HepG2 (cell line): Measurements from ENCODE around the gene TXNL4A. TPM values are rescaled to one million over a fixed set of nuclear protein-coding genes. Genes with fewer than 3 reads are reported as not detected.

Source experiments
- ATAC-seq: fragments of 200-7000 bp; cut with Tn5 transposase; 3 replicates; pipeline ENCODE4 v1.9.1; 2020; ENCODE audit warnings: mild to moderate bottlenecking, moderate library complexity
- BruUV-seq: library from RNA; stranded (reverse); fragments of 400-500 nt; replicated peaks from 2 replicates; lab custom pipeline; 2021; lab: Mats Ljungman, UMichigan
- CTCF ChIA-PET: fragments of 300-600 bp; formaldehyde crosslinking; extraction: SDS; loops from one replicate; lab custom pipeline; 2021; ENCODE audit warnings: low total read pairs, inconsistent platforms, low intra/inter-chr PET ratio; lab: Yijun Ruan, JAX
- POLR2A ChIA-PET: fragments of 350-600 bp; sonication (Branson Sonifier 250); formaldehyde crosslinking; loops from one replicate; lab custom pipeline; 2020; ENCODE audit warnings: antibody characterized with exemption, inconsistent platforms; lab: Yijun Ruan, JAX
- DNase-seq: peaks from one replicate; pipeline ENCODE4 v3.0.0-alpha.2; 2015; ENCODE audit warnings: low spot score
- FAIRE-seq: peaks from 3 replicates; lab custom pipeline; 2011; peaks lifted over from hg19 to GRCh38; lab: Jason Lieb, UNC
- H2AFZ ChIP-seq: one replicate; pipeline ENCODE4 v1.6.1; 2011; ENCODE audit warnings: low read length, inconsistent platforms
- H3K27ac ChIP-seq: fragments of 300-600 bp; 3 replicates; pipeline ENCODE4 v1.8.0; 2011; ENCODE audit warnings: mixed run types, mild to moderate bottlenecking, mixed read lengths, low read length, inconsistent platforms; ENCODE audit not compliant: insufficient read depth; ENCODE audit errors: extremely low read length
- H3K27me3 ChIP-seq, 2 experiments: fragments of 200-600 bp in 1 of 2; 2 replicates in 1 of 2; 3 replicates in 1 of 2; pipeline versions ENCODE4 v1.6.0 to v1.8.0; 2011; ENCODE audit warnings: low read length in 2 of 2, mild to moderate bottlenecking in 2 of 2, moderate library complexity in 2 of 2, inconsistent platforms in 1 of 2; ENCODE audit not compliant: insufficient read depth in 2 of 2, control insufficient read depth in 1 of 2
- H3K36me3 ChIP-seq, 2 experiments: fragments of 200-600 bp in 1 of 2; replicated peaks in 1 of 2; 2 replicates in 1 of 2; 3 replicates in 1 of 2; pipeline versions ENCODE4 v1.5.1 to v1.8.0; 2011; ENCODE audit warnings: low read length in 2 of 2, inconsistent platforms in 1 of 2; ENCODE audit not compliant: insufficient read depth in 2 of 2, control insufficient read depth in 1 of 2
- H3K4me1 ChIP-seq: 2 replicates; pipeline ENCODE4 v1.5.1; 2012; ENCODE audit warnings: low read length, inconsistent platforms; ENCODE audit not compliant: insufficient read depth
- H3K4me2 ChIP-seq: 2 replicates; pipeline ENCODE4 v1.6.0; 2011; ENCODE audit warnings: low read depth, low read length, inconsistent platforms
- H3K4me3 ChIP-seq, 3 experiments: fragments of 200-600 bp in 1 of 3; sonication (generic), shearing (Covaris generic) in 1 of 3; replicated peaks in 1 of 3; 2 replicates each; pipeline ENCODE4 v1.5.1; 2011 to 2016; ENCODE audit warnings: low read length in 3 of 3, inconsistent platforms in 2 of 3, low read depth in 2 of 3, mild to moderate bottlenecking in 2 of 3, control low read depth in 1 of 3, mixed read lengths in 1 of 3; ENCODE audit not compliant: insufficient read depth in 1 of 3
- H3K79me2 ChIP-seq: one replicate; pipeline ENCODE4 v1.6.1; 2011; ENCODE audit warnings: low read length, inconsistent platforms; ENCODE audit not compliant: insufficient read depth
- H3K9ac ChIP-seq: 2 replicates; pipeline ENCODE4 v1.6.0; 2011; ENCODE audit warnings: mild to moderate bottlenecking, low read depth, low read length, inconsistent platforms; ENCODE audit not compliant: insufficient read depth
- H3K9me3 ChIP-seq: 2 replicates; pipeline ENCODE4 v1.5.1; 2012; ENCODE audit warnings: mild to moderate bottlenecking, low read length
- H4K20me1 ChIP-seq: 2 replicates; pipeline ENCODE4 v1.6.0; 2011; ENCODE audit warnings: inconsistent platforms, mild to moderate bottlenecking, low read length, moderate library complexity; ENCODE audit not compliant: insufficient read depth
- WGBS: methylation state at CpG from one replicate; pipeline ENCODE4 v1.1.6; 2017; ENCODE audit warnings: low lambda C conversion rate; 5-methylcytosine and 5-hydroxymethylcytosine counted together
- in situ Hi-C: cut with HindIII; loops from 2 replicates; pipeline ENCODE4 v1.10.0; 2017; ENCODE audit warnings: low pct_unique_long_range_greater_than_20kb; ENCODE audit not compliant: extremely low pct_ligation_motif_present
- intact Hi-C: fragments of 100-400 bp; cut with micrococcal nuclease; formaldehyde crosslinking; loops from one replicate; pipeline ENCODE4 v1.10.0; 2022; ENCODE audit not compliant: unreplicated experiment
- polyA plus RNA-seq, 8 experiments: library from polyadenylated mRNA; depleted of rRNA in 3 of 8; stranded (reverse) in 7 of 8; unstranded in 1 of 8; fragments of >200 nt; fragmentation: Illumina TruSeq in 4 of 8; extraction: Trizol in 4 of 8; gene quantifications; 2 replicates each; pipeline versions ENCODE4 v1.2.1 to v1.2.3, GENCODE V29; 2011 to 2016; ENCODE audit warnings: low read depth in 4 of 8, missing spikeins in 1 of 8, mixed read lengths in 1 of 8; ENCODE audit not compliant: insufficient read depth in 1 of 8
- total RNA-seq, 5 experiments: library from RNA; depleted of rRNA; stranded (reverse); fragments of >200 nt; fragmentation: Illumina TruSeq; extraction: Trizol; gene quantifications; 2 replicates each; pipeline ENCODE4 v1.2.3, GENCODE V29; 2016; ENCODE audit warnings: low read depth in 1 of 5
- TF ChIP-seq, protein P1 (sequence below): sonication (generic); formaldehyde crosslinking; IDR thresholded peaks from 2 replicates; pipeline ENCODE4 v1.4.0; 2020; ENCODE audit warnings: missing genetic modification reagents
- TF ChIP-seq, protein P2 (sequence below): sonication (generic); formaldehyde crosslinking; IDR thresholded peaks from 2 replicates; pipeline ENCODE4 v1.5.0; 2020; ENCODE audit warnings: mild to moderate bottlenecking, missing genetic modification reagents
- TF ChIP-seq, protein P3 (sequence below): sonication (generic); formaldehyde crosslinking; IDR thresholded peaks from 2 replicates; pipeline ENCODE4 v1.9.0; 2022; ENCODE audit warnings: missing genetic modification reagents, mild to moderate bottlenecking, borderline replicate concordance
- TF ChIP-seq, protein P4 (sequence below), 2 experiments: sonication (generic) in 1 of 2; formaldehyde crosslinking in 1 of 2; IDR thresholded peaks; 2 replicates each; pipeline versions ENCODE4 v1.4.0 to v1.6.1; 2016 to 2020; ENCODE audit warnings: borderline replicate concordance in 1 of 2, low read depth in 1 of 2, mild to moderate bottlenecking in 1 of 2, missing genetic modification reagents in 1 of 2

The TXNL4A gene
- total and polyA plus RNA-seq, 2 of the 13 experiments (the other 11 are each of a cell fraction or from before 2014, with no cell fraction given), result 172 to 202 TPM

DNA sequence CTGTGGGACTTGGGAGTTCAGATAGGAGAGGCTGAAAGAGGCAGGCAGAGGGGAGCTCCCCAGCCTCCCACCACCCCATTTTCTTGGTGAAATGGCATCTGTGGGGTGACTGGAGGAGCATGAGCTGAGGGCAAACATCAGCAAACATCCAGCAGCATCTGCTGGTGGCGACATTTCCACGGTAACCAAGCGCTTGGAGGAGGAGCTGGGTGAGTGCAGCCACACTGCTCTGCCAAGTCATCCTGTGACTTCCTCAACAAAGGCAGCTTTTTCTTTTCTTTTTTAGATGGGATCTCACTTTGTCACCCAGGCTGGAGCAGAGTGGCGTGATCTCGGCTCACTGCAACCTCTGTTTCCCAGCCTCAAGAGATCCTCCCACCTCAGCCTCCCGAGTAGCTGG, 5.6 kb downstream of the TXNL4A start:
- ChIA-PET POLR2A (interaction anchor here (1.1 to 1.5 kb wide), 2 partner anchors 35 to 52 kb away, joined by 3 to 6 read pairs; partner anchors contain the start of gene RBFA), CTCF (no interaction called here)
- DNase-seq, result no peak
- Histone ChIP-seq H2AFZ (no peak overlapping the region), H3K27ac (no peak overlapping the region), H3K27me3 (no peaks in the 10 kb centered on the region), H3K4me2 (no peak overlapping the region), H3K9me3 (no peaks in the 10 kb centered on the region), H3K79me2 (peaks cover 100% of the 10 kb centered on the region), H3K9ac (no peak overlapping the region), H3K4me3 (no peak overlapping the region), H4K20me1 (peaks cover 68% of the 10 kb centered on the region), H3K4me1 (peaks cover 67% of the 10 kb centered on the region), H3K36me3 (peaks cover 3 to 29% of the 10 kb centered on the region in 2 experiments; a peak in 4 of 5 replicates)
- no TSS peak for BruUV-seq
- intact Hi-C loops, result no loop called here
- 93% methylated on average over 4 of the region's 6 CpGs for WGBS
- in situ Hi-C loops, result no loop called here
- ATAC-seq, result peak; percentile 40
- TF ChIP-seq, protein P1, sequence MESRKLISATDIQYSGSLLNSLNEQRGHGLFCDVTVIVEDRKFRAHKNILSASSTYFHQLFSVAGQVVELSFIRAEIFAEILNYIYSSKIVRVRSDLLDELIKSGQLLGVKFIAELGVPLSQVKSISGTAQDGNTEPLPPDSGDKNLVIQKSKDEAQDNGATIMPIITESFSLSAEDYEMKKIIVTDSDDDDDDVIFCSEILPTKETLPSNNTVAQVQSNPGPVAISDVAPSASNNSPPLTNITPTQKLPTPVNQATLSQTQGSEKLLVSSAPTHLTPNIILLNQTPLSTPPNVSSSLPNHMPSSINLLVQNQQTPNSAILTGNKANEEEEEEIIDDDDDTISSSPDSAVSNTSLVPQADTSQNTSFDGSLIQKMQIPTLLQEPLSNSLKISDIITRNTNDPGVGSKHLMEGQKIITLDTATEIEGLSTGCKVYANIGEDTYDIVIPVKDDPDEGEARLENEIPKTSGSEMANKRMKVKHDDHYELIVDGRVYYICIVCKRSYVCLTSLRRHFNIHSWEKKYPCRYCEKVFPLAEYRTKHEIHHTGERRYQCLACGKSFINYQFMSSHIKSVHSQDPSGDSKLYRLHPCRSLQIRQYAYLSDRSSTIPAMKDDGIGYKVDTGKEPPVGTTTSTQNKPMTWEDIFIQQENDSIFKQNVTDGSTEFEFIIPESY (CRISPR knock-in tag), result peak; percentile 100
- TF ChIP-seq, protein P2, sequence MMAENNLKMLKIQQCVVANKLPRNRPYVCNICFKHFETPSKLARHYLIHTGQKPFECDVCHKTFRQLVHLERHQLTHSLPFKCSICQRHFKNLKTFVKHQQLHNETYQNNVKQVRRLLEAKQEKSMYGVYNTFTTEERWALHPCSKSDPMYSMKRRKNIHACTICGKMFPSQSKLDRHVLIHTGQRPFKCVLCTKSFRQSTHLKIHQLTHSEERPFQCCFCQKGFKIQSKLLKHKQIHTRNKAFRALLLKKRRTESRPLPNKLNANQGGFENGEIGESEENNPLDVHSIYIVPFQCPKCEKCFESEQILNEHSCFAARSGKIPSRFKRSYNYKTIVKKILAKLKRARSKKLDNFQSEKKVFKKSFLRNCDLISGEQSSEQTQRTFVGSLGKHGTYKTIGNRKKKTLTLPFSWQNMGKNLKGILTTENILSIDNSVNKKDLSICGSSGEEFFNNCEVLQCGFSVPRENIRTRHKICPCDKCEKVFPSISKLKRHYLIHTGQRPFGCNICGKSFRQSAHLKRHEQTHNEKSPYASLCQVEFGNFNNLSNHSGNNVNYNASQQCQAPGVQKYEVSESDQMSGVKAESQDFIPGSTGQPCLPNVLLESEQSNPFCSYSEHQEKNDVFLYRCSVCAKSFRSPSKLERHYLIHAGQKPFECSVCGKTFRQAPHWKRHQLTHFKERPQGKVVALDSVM, result peak; percentile 18; the same call in 1 of the 2 replicates
- TF ChIP-seq, protein P3, sequence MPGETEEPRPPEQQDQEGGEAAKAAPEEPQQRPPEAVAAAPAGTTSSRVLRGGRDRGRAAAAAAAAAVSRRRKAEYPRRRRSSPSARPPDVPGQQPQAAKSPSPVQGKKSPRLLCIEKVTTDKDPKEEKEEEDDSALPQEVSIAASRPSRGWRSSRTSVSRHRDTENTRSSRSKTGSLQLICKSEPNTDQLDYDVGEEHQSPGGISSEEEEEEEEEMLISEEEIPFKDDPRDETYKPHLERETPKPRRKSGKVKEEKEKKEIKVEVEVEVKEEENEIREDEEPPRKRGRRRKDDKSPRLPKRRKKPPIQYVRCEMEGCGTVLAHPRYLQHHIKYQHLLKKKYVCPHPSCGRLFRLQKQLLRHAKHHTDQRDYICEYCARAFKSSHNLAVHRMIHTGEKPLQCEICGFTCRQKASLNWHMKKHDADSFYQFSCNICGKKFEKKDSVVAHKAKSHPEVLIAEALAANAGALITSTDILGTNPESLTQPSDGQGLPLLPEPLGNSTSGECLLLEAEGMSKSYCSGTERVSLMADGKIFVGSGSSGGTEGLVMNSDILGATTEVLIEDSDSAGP (CRISPR knock-in tag), result no peak
- TF ChIP-seq, protein P4, sequence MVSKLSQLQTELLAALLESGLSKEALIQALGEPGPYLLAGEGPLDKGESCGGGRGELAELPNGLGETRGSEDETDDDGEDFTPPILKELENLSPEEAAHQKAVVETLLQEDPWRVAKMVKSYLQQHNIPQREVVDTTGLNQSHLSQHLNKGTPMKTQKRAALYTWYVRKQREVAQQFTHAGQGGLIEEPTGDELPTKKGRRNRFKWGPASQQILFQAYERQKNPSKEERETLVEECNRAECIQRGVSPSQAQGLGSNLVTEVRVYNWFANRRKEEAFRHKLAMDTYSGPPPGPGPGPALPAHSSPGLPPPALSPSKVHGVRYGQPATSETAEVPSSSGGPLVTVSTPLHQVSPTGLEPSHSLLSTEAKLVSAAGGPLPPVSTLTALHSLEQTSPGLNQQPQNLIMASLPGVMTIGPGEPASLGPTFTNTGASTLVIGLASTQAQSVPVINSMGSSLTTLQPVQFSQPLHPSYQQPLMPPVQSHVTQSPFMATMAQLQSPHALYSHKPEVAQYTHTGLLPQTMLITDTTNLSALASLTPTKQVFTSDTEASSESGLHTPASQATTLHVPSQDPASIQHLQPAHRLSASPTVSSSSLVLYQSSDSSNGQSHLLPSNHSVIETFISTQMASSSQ (IDR thresholded peaks at IDR 0.05; ENCODE audit: low read depth), result no peak
- TF ChIP-seq, protein P4 (CRISPR knock-in tag; IDR thresholded peaks at IDR 0.05; ENCODE audit: borderline replicate concordance), result 0 out of 2 replicates have a peak, but pooled peaks have one; percentile 18
- no peak for FAIRE-seq
